Hepatocyte (in vitro differentiated cells): ENCODE results near the gene ATP5F1D. TPM values are rescaled to one million over a fixed set of nuclear protein-coding genes. Genes with fewer than 3 reads are reported as not detected.

ENCODE experiments used
- DNase-seq: peaks from one replicate; pipeline ENCODE4 v3.0.0-alpha.2; 2016; ENCODE audit warnings: low spot score
- H2AFZ ChIP-seq: fragments of 200-600 bp; sonication (generic); 2 replicates; pipeline ENCODE4 v1.6.0; 2016; ENCODE audit warnings: antibody characterized with exemption, mild to moderate bottlenecking
- H3K27ac ChIP-seq: fragments of 200-600 bp; sonication (generic); 2 replicates; pipeline ENCODE4 v1.5.1; 2016; ENCODE audit warnings: mild to moderate bottlenecking
- H3K27me3 ChIP-seq: fragments of 200-600 bp; sonication (generic); 2 replicates; pipeline ENCODE4 v1.6.1; 2016
- H3K36me3 ChIP-seq: fragments of 200-600 bp; sonication (generic); replicated peaks from 2 replicates; pipeline ENCODE4 v1.5.1; 2016; ENCODE audit warnings: low read depth; ENCODE audit not compliant: insufficient read depth
- H3K4me1 ChIP-seq: fragments of 200-600 bp; sonication (generic); 2 replicates; pipeline ENCODE4 v1.5.1; 2016; ENCODE audit warnings: mild to moderate bottlenecking, moderate library complexity; ENCODE audit not compliant: insufficient read depth
- H3K4me2 ChIP-seq: fragments of 200-600 bp; sonication (generic); 2 replicates; pipeline ENCODE4 v1.6.0; 2016
- H3K4me3 ChIP-seq: fragments of 200-600 bp; sonication (generic); 2 replicates; pipeline ENCODE4 v1.5.1; 2016; ENCODE audit warnings: mild to moderate bottlenecking
- H3K79me2 ChIP-seq: fragments of 200-600 bp; sonication (generic); 2 replicates; pipeline ENCODE4 v1.6.0; 2017; ENCODE audit warnings: mild to moderate bottlenecking
- H3K9me2 ChIP-seq: fragments of 200-600 bp; sonication (generic); replicated peaks from 2 replicates; pipeline ENCODE4 v1.6.0; 2017; ENCODE audit warnings: mild to moderate bottlenecking; ENCODE audit not compliant: insufficient read depth
- H3K9me3 ChIP-seq: fragments of 200-600 bp; sonication (generic); 2 replicates; pipeline ENCODE4 v1.5.1; 2016; ENCODE audit warnings: low read depth, mild to moderate bottlenecking
- H4K20me1 ChIP-seq: fragments of 200-600 bp; sonication (generic); 2 replicates; pipeline ENCODE4 v1.6.0; 2016; ENCODE audit warnings: mild to moderate bottlenecking; ENCODE audit not compliant: insufficient read depth, poor library complexity, severe bottlenecking
- CTCF ChIP-seq: fragments of 200-600 bp; sonication (generic); IDR thresholded peaks from 2 replicates; pipeline ENCODE4 v1.5.1; 2016; ENCODE audit warnings: antibody characterized with exemption, mild to moderate bottlenecking; ENCODE audit not compliant: poor library complexity
- EZH2 ChIP-seq: fragments of 200-600 bp; sonication (generic); IDR thresholded peaks from 2 replicates; pipeline ENCODE4 v1.6.1; 2016; ENCODE audit warnings: antibody characterized with exemption, mild to moderate bottlenecking, borderline replicate concordance
- EZH2phosphoT487 ChIP-seq: fragments of 200-600 bp; sonication (generic); IDR thresholded peaks from one replicate; pipeline ENCODE4 v1.6.1; 2018; ENCODE audit warnings: antibody characterized with exemption, mild to moderate bottlenecking, low read depth, moderate library complexity; ENCODE audit not compliant: unreplicated experiment, severe bottlenecking
- WGBS: methylation state at CpG from one replicate; pipeline ENCODE4 v1.1.6; 2016; ENCODE audit warnings: low lambda C conversion rate; ENCODE audit errors: missing lambda C conversion rate; 5-methylcytosine and 5-hydroxymethylcytosine counted together
- polyA plus RNA-seq: library from polyadenylated mRNA; unstranded; fragments of >200 nt; fragmentation: Nextera tagmentation; extraction: Ambion mirVana; gene quantifications from 2 replicates; pipeline ENCODE4 v1.2.1, GENCODE V29; 2016
- total RNA-seq: library from RNA; depleted of rRNA; stranded (reverse); fragments of >200 nt; gene quantifications from 2 replicates; pipeline ENCODE4 v1.2.3, GENCODE V29; 2014

ATP5F1D gene
- total and polyA plus RNA-seq, 2 experiments from 2014 or later, result 54.0 to 291 TPM

- 15% methylated on average over 20 of the region's 30 CpGs for WGBS
- peak overlapping the region; percentile 98 for H3K4me3 ChIP-seq
These were observed 10.8 kb downstream of the ATP5F1D start for GRCh38 chr19:1252221-1252820.

GRCh38 chr19:1252821-1253513, 11.4 kb downstream of the ATP5F1D start:
- Histone ChIP-seq H3K9me3 (no peaks in the 10 kb centered on the region), H3K79me2 (peaks cover 67% of the 10 kb centered on the region), H3K4me2 (peak overlapping the region; percentile 91), H3K4me1 (peaks cover 39% of the 10 kb centered on the region), H3K9me2 (no peaks in the 10 kb centered on the region), H3K27me3 (no peaks in the 10 kb centered on the region), H2AFZ (no peak overlapping the region), H3K4me3 (peak overlapping the region; percentile 98), H3K27ac (peak overlapping the region; percentile 98), H4K20me1 (peaks cover 42% of the 10 kb centered on the region), H3K36me3 (no peaks in the 10 kb centered on the region)
- WGBS, result 13% methylated on average over 18 of the region's 26 CpGs
- peak; percentile 95 for DNase-seq
- no peak for TF ChIP-seq EZH2
- no peak for TF ChIP-seq CTCF
- TF ChIP-seq EZH2phosphoT487, result no peak

More at GRCh38 chr19:1252221-1252820, 10.8 kb downstream of the ATP5F1D start:
- H3K27ac ChIP-seq, result peak overlapping the region; percentile 98
- DNase-seq, result peak; percentile 85
- H4K20me1 ChIP-seq, result peaks cover 37% of the 10 kb centered on the region
- H3K4me2 ChIP-seq, result peak overlapping the region; percentile 91
- no peaks in the 10 kb centered on the region for H3K9me3 ChIP-seq
- H3K79me2 ChIP-seq, result peaks cover 67% of the 10 kb centered on the region
- no peak overlapping the region for H2AFZ ChIP-seq
- no peaks in the 10 kb centered on the region for H3K9me2 ChIP-seq
- H3K27me3 ChIP-seq, result no peaks in the 10 kb centered on the region
- TF ChIP-seq EZH2phosphoT487 (no peak), EZH2 (no peak), CTCF (no peak)
- no peaks in the 10 kb centered on the region for H3K36me3 ChIP-seq
- H3K4me1 ChIP-seq, result peaks cover 38% of the 10 kb centered on the region

- H4K20me1 ChIP-seq, result peaks cover 42% of the 10 kb centered on the region
- H3K27me3 ChIP-seq, result no peaks in the 10 kb centered on the region
- H3K9me3 ChIP-seq, result no peaks in the 10 kb centered on the region
- peaks cover 45% of the 10 kb centered on the region for H3K4me1 ChIP-seq
- H3K36me3 ChIP-seq, result no peaks in the 10 kb centered on the region
- H2AFZ ChIP-seq, result no peak overlapping the region
- H3K79me2 ChIP-seq, result peaks cover 67% of the 10 kb centered on the region
- TF ChIP-seq EZH2 (no peak), EZH2phosphoT487 (no peak), CTCF (no peak)
- H3K4me3 ChIP-seq, result no peak overlapping the region
- WGBS, result 54% methylated on average over 18 of the region's 23 CpGs
- H3K9me2 ChIP-seq, result no peaks in the 10 kb centered on the region
- H3K27ac ChIP-seq, result peak overlapping the region; percentile 98
- DNase-seq, result peak; percentile 88
- H3K4me2 ChIP-seq, result peak overlapping the region; percentile 91
These were observed 12.0 kb downstream of the ATP5F1D start for GRCh38 chr19:1253514-1254080.
